Stimulated activated CD8-positive, alpha-beta memory T cell treated with anti-CD3 and anti-CD28 coated beads, Interleukin-7, amount 100 ng/mL, for 4 hours (primary cell): ENCODE results near the gene SRD5A3.

Experiments used
- DNase-seq, 2 donors: peaks; one replicate each; pipeline ENCODE4 v3.0.0-alpha.2; 2020; ENCODE audit warnings: low read depth in 2 of 2

Gene SRD5A3

DNA sequence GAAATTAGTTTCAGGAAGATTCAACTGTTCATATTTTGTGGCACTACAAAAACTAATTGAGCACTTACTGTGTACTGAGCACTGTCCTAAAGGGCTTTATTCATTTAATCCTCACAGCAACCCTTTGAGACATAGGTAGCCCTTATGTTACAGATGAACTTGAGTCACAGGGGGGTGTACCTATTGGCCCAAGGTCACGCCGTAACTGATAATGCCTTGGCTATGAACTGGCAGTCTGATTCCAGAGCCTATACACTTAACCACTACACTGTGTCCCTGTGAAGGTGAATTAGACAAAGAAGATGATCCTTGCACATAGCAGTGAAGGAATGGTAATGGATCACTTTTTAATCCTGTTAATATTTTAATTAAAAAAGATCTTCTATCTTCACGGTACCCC lies 61.7 kb downstream of the SRD5A3 start:
- no peak for DNase-seq

DNA sequence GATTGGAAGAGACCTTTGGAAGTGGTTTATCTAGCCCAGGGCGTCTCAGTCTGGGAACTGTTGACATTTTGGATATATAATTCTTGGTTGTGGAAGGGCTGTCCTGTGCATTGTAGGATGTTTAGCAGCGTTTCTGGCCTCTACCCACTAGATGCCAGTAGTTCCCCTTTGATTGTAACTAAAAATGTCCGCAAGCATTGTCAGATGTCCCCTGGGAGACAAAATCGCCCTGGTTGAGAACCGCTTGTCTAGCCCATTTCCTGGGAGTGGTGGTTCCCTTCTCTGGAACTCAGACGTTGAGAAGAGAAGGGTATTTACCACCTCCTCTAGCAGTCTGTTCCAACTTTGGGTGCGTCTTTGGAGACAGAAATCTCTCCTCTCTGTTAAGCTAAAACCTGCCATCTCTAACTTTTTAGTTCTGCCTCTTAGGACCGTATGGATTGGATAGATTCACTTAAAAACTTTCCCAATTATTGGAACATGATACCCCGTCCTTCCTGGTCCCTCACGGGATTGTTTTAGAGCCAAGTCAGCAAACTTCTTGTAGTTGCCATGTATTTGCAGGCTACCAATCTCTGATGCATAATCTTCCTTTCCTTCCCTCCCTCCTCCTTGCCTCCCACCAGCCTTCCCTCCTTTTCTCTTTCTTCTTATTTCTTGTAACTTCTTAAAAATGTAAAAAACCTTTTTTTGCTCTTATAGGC lies 63.6 kb downstream of the SRD5A3 start:
- no peak for DNase-seq

DNA sequence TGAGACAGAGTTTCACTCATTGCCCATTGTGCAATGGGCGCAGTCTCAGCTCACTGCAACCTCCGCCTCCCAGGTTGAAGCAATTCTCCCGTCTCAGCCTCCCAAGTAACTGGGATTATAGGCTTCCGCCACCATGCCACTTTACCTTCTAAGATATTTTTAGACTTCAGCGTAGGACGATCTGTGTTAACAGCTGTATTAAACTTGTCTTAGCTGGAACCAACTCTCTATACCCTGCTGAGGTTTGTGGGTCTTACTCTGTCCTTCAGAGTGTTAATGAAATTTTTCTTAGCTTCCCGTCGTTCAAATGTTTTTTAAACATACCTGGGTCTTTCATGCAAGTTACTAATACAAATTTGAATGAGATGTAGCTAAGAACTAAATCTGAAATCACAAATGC lies 64.4 kb downstream of the SRD5A3 start:
- no peak for DNase-seq

DNA sequence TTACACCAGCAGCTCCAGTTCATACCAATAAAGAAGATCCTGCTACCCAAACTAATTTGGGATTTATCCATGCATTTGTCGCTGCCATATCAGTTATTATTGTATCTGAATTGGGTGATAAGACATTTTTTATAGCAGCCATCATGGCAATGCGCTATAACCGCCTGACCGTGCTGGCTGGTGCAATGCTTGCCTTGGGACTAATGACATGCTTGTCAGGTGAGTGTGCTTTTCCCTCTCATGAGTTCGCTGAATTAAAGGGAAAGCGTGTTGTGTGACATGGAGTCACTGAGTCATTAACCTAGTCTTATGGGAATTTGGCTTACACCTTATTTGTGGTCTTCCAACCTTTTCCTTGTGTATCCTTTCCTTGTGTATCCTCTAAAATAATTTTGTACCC lies 65.6 kb downstream of the SRD5A3 start:
- DNase-seq = no peak

DNA sequence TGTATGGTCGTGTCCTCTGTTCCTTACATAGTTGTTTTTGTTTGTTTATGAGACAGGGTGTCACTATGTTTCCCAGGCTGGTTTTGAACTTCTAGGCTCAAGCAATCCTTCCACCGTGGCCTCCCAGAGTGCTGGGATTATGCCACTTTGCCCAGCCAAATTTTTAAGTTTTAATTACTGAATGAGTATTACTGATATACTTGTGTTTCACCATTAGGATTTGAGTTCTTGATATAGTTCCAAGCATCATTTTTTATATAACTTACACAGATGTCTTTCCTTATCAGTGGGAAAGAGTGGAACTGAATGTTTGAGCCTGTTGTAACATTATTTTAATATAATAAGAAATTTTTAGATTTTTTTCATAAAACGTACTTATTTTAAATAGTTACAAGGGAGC lies 70.1 kb downstream of the SRD5A3 start:
- DNase-seq = no peak
